HUDEP-2 (cell line): Measurements from ENCODE around the gene SH3PXD2A.

Experiments used
- DNase-seq, 76 experiments: peaks; one replicate each; lab custom pipeline; 2025; ENCODE audit not compliant: unreplicated experiment in 76 of 76; lab: John Stamatoyannopoulos, UW

The SH3PXD2A gene

DNA sequence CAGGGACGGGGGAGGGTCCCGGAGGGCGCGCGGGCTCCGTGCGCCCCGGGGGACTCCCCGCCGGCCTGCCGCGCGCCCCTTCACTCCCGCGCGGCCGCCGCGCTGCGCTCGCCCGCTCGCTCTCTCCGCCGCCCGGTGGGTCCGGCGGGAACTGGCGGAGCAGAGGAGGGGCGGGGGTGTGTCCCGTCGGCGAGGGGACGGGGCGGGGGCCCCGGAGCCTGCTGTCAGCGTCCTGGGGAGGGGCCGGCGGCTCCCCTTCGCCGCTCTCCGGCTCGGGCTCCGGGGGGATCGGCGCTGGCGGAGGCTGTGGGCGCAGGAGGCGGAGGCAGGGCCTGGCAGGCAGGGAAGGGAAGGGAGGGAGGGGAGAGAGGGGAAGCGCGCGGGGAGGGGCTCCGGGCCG lies at the start of gene SH3PXD2A:
Gene SH3PXD2A, minus strand, starts transcription at position 153 of the 400 bp plus-strand sequence. CDS start 310 bp downstream, outside the sequence.
- DNase-seq, result no peak

GRCh38 chr10:103901299-103901698 lies 45.9 kb upstream of the SH3PXD2A start:
- no peak for DNase-seq

GRCh38 chr10:103899312-103899711 lies 43.9 kb upstream of the SH3PXD2A start:
- DNase-seq, result no peak

GRCh38 chr10:103897241-103897774 lies 41.9 kb upstream of the SH3PXD2A start:
- no peak for DNase-seq

DNA sequence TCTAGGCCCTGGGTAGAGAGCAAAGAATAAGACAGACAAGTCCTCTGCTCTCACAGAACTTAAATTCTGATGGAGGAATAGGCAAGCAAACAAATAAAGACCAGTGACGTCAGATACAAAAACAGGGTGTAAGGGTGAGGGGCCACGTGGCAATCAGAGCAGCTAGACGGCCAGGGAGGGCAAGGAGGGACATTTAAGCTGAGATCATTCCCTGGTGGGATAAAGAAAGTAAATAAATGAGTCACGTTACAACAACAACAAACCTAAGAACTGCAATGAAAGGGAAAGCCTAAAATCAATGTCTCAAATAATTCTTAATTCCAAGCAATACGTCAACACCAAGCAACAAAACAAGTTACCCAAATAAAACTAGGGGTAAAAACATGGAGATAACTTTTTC lies 40.8 kb upstream of the SH3PXD2A start:
- no peak for DNase-seq

- DNase-seq, result no peak
These were observed 40.2 kb upstream of the SH3PXD2A start for GRCh38 chr10:103895411-103896186.

- DNase-seq, result no peak
These were observed 39.1 kb upstream of the SH3PXD2A start for GRCh38 chr10:103894441-103894864.

- no peak for DNase-seq
These were observed 38.4 kb upstream of the SH3PXD2A start for GRCh38 chr10:103893817-103894216.

DNA sequence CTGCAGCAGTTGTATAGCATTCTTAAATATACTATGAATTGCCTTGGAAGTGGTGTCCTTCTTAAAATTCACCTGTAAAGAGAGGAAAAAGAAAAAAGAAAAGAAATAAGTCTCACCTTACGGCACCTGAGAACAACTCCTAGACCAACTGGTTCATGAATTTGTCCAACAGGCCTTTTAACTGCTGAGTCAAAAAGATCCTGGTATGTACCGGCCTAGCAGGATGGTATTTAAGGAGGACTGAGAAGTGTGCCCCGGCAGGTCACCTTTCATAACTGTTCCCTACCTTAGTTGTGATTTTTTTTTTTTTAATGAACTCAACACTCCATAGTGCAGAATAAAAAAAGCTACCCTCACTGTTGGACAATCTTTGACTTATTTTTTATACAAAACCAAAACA lies 36.8 kb upstream of the SH3PXD2A start:
- DNase-seq, result no peak

GRCh38 chr10:103890688-103891087 lies 35.3 kb upstream of the SH3PXD2A start:
- no peak for DNase-seq

DNA sequence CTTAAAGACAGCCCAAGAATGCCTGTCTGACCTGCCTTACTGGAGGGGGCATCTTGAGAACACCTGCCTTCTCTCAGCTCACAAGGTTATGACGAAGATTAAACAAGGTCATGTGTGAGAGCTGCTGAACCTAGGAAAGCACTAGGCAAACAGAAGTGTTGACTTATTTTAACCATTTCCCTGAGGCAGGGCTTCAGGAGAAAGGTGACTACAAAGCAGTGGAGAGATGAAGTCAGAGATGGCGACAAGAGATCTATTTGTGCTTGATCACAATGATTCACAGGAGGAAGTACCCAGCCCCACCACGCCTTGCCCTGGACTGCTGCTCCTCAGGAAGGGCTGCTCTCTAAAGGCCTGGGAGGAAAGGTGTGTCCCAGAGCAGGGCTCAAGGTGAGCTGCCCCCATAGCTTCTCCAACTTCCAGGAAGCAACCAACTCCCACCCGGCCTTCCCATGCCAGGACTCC lies 34.9 kb upstream of the SH3PXD2A start:
- DNase-seq, result no peak

DNA sequence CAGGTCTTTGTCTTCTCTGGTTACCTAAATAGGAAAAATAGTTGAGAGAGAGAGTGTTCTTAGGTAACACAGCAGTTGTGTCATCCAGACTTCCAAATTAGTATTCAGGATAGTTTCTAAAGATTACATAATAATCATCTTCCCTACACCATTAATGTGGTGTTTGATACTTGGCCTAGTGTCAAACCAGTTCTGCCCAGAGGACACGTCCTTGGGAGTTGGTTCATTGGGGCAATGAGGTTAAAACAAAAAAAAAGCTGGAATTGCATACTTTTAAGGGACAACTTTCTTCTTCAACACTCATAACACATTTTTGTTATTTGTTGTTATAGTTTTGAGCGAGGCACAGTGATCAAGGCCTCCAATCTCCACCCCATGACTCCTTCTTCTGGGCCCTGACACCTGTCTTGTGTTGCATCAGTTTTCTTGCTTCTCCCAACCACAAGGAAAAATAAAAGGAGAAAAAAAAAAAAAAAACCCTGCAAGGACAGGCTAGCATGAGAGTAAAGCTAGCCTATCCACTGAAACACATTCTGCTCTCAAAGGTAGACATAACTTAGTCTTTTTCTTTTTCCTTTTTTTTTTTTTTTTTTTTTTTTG lies 33.8 kb upstream of the SH3PXD2A start:
- no peak for DNase-seq

- peak in 52 of 76 experiments; percentile 3 to 66 (median 36) for DNase-seq
These were observed 32.9 kb upstream of the SH3PXD2A start for GRCh38 chr10:103888113-103888841.

DNA sequence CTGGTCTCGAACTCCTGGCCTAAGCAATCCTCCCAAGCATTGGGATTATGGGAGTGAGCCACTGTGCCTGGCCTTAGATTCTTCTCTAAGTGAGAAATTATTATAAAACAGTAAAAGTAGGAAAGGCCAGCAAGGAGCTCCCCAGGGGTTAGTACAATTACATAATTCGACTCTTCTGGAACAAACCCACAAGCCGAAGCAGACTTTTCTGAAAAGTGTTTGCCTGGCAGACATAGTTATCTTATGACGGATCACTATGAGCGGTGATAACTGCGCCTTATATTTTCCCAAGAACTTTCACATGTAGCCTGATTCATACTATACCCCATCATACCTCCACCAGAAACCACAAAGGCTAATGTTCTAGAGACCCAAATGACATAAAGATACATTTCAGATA lies 30.2 kb upstream of the SH3PXD2A start:
- no peak for DNase-seq

- peak in 29 of 76 experiments; percentile 4 to 61 (median 31) for DNase-seq
These were observed 29.3 kb upstream of the SH3PXD2A start for GRCh38 chr10:103884681-103885139.

GRCh38 chr10:103882285-103883007 lies 27.1 kb upstream of the SH3PXD2A start:
- DNase-seq, result no peak

DNA sequence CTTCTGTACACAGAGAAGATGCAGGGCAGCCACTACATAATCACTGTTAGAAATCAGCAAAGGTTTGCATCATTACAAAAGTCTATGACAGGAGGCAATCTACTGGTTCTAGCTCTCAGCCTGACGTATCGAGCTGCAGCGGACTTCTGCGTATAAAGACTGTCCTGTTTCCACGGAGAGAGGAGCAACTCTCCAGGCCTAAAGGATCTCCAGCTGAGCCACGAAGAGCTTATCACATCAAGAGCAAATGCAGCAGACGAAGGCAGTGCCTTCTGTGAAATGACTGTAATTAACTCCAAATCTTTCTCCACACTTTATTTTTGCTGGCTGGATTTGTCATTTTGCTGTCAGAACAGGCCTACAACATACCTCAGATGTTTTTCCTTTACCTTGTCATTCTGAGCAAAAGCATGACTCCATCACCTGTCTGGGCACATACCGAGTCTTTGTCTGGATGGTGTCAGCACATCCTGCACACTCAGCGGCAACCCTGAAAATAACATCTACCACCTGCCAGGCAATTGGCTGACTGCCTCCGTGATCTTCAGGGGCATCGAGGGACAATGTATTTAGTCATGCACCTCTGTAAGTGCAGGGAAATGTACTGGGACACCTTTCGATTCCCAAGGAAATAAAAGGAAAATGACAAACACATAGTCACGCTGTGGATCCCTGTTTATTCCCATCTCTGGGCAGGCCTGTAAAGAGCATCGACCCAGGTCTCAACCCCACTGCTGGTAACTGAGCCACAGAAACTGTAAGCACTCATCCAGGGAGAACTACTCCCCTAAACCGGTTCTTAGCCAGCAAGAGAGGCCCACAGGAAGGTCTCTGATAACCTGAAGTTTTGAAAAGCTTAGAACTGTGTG lies 26.3 kb upstream of the SH3PXD2A start:
- no peak for DNase-seq

- no peak for DNase-seq
These were observed 24.5 kb upstream of the SH3PXD2A start for GRCh38 chr10:103879831-103880230.

DNA sequence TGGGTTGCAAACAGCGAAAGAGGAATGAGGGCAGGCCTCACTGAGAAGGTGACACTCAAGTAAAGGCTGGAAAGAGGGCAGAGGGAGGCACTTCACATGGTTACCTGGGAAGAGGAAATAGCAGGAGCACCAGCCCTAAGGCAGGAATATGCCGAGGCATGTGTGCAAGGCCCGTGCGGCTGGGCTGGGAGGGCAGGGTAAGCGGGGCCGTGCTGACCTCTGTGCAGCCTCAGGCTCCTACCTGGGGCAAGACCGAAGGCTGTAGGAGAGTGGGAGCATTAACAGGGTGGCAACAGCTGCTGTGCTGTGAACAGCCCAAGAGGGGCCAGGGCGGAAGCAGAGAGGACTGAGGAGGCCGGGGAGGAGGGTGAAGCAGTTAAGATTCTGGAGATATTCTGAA lies 24.0 kb upstream of the SH3PXD2A start:
- DNase-seq, result no peak
